Measurements from ENCODE around the gene P2RX2. TPM values are rescaled to one million over a fixed set of nuclear protein-coding genes. Genes with fewer than 3 reads are reported as not detected.

The P2RX2 gene
- total RNA-seq, 1 donor from 2014 or later: not detected

- no peak for ATAC-seq
Observed at GRCh38 chr12:132620113-132620898, 1.7 kb downstream of the P2RX2 start.

- ATAC-seq: no peak
Observed at GRCh38 chr12:132620899-132621656, 2.5 kb downstream of the P2RX2 start.

GRCh38 chr12:132621657-132622435 is 3.3 kb downstream of the P2RX2 start:
- no peak for ATAC-seq

GRCh38 chr12:132622437-132623071 is 4.0 kb downstream of the P2RX2 start:
- peak; percentile 56 for ATAC-seq

DNA sequence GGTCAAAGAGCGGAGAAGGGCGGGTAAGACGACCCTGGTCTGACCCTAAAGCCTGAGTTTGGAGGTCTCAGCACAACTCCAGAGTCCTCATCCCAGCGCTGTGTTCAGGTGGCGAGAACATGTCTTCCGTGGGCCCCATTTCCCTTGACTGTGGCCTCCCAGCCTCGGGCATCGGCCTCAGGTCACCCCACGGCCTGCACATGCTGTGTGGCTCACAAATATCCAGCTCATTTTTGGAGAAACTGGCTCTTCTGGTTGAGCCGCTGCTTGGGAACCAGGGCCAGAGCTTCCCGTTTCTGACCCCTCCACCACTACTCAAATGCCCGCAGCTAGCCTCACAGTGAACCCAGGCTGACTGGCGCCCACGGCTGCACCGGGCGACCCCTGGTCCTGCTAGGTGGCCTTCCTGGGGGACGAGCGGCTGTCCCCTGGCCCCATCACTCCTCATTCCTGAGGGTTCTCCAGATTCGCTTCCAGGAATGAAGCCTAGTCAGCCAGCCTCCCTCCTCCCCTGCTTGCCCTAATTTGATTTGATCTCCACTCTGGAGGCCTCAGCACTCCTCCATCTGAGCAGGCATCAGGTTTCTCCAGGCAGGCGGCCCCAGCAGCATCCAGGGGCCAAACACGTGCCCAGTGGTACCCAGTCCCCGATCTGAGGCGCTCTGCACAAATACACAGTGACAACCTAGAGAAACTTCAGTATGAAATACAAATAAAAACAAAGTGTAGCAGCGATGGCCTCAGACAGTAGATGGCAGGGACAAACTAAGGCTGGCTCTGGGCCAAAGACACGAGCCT is 4.7 kb downstream of the P2RX2 start:
- ATAC-seq: peak; percentile 49

- no peak for ATAC-seq
Observed at GRCh38 chr12:132624186-132624855, 5.7 kb downstream of the P2RX2 start.

DNA sequence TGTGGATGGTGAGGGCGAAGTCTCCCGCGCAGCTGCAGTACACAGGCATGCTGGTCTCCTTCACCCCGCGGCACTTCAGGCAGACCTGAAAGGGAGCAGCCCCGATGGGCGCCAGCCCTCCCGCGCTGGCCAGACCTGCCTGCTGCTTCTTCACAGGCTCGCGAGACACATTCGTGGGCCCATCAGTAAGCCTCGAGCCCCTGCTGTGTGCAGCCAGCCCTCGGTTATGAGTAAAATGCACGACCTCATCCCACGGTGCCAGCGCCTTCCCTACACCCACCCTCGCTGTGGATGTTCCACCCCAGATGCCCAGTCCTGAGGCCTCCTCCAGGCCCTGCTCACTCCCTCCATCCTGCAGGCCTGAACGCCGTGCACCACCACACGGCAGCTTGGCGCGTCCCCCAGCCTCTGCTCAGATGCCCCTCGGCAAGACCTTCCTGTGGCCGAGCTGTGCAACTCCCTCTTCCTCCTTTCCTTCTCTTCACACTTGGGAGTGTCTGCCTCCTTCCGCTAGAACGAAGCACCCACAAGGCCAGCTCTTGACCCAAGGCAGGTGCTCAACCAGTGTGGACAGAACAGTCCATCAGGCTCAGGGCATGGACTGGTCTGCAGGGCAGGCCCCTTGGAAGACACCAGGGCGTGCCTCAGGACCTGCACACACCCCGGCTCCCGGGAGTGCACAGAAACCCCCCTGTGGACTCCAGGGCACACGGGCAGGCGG is 6.5 kb downstream of the P2RX2 start:
- ATAC-seq: no peak

DNA sequence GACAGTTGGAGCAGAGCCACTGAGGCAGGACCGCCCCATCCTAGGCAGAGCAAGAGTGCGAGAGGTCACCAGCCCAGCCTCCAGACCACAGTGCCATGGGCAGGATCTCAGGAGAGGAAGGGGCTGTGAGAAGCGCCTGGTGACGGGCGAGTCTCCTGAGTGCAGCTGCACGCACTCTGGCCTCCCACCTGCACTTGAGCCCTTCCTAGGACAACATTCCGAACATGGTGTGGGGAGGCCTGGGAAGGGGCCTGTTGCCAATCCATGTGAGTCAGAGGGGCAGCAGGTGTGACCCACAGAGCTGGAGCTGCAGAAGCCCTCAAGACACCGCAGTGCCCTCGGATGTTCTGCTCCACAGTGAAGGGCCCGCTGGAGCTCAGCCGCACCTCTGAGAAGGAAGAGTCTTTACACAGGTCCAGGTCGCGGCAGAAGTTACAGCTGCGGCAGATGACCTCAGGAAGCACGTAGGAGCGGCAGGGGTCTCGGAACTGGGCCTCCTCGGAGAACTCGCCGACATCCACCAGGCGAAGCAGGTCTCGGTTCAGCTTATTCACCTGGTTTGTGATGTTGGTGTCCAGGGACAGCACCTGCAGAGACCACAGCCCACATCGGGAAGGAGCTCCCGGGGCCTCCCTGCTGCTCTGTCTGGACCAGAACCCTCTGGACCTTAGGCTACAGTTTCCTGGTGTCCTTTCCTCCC is 7.3 kb downstream of the P2RX2 start:
- no peak for ATAC-seq

GRCh38 chr12:132629330-132629729 is 10.8 kb downstream of the P2RX2 start:
- no peak for ATAC-seq

GRCh38 chr12:132630672-132631071 is 12.1 kb downstream of the P2RX2 start:
- no peak for ATAC-seq

DNA sequence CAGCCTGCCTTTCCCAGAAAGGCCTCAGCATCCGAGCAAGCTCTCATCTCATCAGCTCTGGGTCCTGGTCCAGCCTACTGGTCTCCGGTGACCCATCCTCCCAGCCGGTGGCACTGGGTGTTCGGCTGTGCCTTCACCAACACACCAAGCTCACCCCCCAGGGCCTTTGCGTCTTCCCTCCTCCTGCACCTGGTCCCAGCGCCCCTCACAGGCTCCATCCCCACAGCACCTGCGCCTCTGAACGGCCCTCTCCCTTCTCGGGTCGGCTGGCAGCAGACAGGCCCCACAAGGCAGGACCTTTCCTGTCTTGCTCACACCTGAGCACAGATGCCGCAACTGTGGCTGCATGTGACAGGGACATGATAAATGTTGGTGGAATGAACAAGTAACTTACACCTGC is 13.1 kb downstream of the P2RX2 start:
- ATAC-seq: no peak

DNA sequence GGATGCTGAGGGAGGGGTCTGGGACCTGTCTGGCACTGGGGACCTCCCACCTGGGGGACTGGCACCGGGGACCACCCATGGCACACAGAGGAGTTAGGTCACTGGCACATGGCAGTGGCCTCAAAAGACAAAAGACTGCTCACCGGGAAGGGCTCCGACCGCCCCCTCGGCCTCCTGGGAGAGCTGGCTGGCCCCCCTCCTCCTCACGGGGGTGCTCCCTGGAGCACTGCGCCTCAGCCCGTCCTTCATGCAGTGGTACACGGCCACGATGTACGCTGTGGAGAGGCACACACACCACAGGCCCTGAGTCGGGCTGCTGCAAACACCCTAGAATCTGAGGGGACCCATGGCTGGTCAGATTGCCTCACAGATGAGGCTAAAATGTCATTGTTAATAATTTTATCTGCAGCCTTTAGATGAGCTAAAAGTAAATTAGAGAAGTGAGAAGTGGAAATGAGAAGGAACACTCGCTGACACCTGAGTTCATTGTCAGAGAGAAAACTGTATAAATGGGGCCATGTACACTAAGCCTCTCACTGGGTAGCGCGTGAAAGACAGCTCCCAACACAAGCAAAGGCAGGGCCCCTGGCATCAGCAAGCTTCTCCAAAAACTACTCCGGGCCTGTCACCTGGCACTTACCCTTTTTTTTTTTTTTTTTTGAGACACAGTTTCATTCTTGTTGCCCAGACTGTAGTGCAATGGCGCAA is 14.1 kb downstream of the P2RX2 start:
- no peak for ATAC-seq

- ATAC-seq: no peak
Observed at GRCh38 chr12:132633398-132633797, 14.8 kb downstream of the P2RX2 start.

DNA sequence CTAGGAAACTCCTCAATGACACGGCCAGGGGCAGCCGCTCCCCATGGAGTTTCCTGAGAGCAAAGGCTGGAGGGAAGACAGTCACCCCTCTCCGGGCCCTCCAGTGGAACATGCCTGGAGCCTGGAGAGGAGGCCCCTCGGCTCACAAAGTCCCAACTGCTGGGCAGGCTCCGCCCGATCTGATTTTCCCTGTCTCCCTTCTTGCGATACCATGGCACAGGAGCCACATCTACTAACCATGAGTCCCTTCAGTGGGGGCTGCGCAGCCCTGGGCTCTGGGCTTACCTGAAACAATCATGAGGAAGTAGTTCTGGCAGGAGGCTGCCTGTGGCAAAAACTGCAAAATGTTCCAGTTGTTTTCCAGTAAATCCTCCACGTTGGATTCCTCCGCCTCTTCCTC is 15.3 kb downstream of the P2RX2 start:
- ATAC-seq: no peak

- ATAC-seq: peak; percentile 6
Observed at GRCh38 chr12:132634411-132634990, 15.9 kb downstream of the P2RX2 start.

DNA sequence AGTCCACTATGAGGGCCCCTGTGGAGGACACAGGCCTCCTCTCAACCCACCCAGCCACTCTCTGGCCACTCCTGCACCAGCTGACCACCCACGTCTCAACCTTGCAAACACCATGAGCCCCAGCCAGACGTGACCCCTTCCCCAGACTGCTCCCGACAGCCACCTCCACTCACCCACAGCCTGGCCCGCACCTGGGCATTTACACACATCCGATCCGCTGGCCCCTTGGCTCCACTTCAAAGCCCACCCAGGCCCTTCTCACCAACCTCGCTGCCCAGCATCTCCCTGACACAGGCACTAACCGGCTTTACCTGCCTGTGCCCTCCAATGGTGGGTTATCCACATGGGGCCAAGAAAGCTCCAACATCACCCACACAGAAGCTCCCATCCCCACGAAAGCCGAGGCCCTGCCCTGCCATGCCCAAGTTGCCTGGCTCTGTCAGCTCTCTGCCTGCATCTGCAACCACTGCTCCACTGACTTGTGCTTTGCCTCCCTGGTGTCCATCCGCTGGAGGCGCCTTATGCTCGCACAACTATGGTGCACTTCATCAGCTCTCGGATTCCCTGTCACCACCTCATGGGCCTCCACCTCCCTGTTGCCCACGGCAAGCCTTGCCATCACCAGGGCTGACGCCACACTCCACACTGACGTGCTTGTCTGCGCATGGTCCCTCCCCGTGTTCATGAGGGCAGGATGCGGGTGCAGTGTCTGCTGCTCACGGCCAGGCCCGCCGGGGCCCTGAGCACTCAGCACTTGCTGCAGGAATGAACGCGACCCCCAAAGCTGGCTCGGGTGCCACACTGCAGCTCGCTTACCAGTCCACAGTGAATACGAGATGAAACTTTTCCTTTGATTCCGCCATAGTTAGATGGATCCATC is 16.7 kb downstream of the P2RX2 start:
- no peak for ATAC-seq

DNA sequence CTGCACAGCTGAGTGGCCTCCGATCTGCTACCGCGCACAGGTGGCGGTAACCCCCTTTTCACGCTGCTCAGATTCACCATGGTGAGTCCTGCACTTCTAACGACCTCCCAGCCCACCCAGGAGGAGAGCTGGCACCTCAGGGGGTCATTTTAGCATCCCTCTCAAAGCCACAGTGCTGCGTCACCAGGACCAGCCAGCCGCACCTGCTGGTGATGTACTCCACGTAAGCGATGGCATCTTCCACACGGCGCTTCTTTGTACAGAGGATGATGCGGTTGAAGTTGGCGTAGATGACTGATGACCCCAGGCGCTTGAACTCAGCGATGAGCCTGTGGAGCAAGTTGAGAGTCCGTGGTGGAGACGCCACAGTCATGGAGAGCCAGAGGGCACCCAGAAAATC is 19.2 kb downstream of the P2RX2 start:
- no peak for ATAC-seq

Measured in esophagus mucosa (tissue), 1 donor.